ENCODE results near the gene KDM3B.
"Not testable (repeated sequence)": the region's sequence is repeated elsewhere in the genome, so short reads cannot be mapped to it uniquely, and the experiment has no call there.

KDM3B gene

DNA sequence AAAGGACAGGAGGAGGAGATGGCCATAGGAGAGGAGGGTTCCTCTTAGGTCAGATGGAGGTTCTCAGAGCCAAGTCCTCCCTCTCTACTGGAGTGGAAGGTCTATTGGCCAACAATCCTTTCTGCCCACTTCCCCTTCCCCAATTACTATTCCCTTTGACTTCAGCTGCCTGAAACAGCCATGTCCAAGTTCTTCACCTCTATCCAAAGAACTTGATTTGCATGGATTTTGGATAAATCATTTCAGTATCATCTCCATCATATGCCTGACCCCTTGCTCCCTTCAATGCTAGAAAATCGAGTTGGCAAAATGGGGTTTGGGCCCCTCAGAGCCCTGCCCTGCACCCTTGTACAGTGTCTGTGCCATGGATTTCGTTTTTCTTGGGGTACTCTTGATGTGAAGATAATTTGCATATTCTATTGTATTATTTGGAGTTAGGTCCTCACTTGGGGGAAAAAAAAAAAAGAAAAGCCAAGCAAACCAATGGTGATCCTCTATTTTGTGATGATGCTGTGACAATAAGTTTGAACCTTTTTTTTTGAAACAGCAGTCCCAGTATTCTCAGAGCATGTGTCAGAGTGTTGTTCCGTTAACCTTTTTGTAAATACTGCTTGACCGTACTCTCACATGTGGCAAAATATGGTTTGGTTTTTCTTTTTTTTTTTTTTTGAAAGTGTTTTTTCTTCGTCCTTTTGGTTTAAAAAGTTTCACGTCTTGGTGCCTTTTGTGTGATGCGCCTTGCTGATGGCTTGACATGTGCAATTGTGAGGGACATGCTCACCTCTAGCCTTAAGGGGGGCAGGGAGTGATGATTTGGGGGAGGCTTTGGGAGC is 115.9 kb downstream of the KDM3B start:
- DNase-seq = no peak

DNA sequence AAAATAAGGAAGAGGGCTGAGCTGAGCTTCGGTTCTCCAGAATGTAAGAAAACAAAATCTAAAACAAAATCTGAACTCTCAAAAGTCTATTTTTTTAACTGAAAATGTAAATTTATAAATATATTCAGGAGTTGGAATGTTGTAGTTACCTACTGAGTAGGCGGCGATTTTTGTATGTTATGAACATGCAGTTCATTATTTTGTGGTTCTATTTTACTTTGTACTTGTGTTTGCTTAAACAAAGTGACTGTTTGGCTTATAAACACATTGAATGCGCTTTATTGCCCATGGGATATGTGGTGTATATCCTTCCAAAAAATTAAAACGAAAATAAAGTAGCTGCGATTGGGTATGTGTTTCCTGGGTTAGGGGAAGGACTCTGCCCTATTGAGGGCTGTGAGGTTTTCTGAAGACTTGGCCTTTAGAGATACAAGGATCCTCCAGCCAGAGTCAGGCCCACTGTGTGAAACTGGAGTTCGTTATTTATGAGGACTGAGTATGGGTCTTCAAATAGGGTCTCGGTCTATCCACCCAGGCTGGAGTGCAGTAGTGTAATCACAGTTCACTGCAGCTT is 116.6 kb downstream of the KDM3B start:
- no peak for DNase-seq

DNA sequence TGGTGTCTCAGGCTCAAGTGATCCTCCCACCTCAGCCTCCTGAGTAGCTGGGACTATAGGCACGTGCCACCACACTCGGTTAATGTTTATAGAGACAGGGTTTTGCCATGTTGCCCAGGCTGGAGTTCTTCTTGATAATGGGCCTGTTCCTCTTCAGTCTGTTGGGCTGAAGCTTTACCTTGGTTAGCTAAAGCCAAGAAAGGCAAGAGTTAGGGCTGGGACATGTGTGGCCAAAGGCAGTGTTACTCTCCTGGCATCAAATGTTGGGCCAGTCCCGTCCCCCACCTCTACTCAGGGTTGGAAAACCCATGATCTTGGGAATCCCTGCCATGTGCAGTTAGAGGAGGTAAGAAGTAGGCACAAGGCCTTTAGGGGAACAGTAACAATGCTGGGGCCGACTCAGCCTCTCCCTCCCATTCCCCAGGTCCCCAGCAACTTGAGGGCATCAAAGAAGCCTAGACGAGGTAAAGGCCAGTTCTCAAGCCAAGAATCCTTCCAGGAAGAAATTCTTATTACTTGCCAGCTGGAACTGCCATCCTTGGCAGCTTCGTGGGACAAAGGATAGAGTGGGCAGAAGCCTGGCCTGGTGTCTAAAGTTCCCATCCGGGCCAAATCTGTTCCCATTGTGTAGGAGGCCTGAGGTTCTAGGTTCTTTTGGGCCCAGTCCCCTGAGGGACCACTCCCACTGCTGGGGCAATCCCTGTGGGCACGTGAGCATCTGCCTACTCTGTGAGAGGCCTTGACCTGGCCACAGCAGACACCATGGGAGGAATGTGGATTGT is 117.2 kb downstream of the KDM3B start:
- no peak for DNase-seq

DNA sequence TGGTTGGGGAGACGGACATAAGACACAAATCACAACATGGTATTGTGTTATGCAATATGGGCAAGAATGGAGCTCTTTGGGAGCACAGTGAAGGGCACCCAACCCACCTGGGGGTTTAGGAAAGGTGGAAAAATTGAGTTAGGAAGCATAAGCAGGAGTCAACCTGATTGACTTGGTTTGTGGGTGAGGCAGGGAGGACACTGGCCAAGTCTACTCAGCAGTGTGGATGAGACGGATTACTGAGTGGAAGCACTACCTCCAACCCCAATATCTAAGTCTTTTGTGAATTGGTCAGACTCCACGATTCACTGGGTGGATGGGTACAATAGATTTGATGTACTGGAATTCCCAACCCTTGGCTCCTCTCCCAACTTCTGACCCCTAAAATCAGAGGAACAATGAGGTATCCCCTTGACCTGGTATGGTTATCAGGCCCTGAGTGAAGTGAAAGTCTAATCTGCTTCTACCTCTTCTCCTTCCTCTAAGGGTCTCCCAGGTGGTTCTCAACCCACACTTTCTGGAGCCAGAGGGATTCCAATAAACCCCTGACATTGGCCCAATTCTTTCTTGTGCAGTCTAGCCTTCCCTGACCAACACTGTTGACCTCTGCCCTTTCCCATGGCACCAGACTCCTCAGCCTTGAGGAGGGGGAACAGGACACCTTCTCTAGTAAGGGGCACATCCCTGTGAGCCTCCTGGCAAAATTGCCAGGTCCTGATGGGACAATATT is 118.0 kb downstream of the KDM3B start:
- no peak for DNase-seq

DNA sequence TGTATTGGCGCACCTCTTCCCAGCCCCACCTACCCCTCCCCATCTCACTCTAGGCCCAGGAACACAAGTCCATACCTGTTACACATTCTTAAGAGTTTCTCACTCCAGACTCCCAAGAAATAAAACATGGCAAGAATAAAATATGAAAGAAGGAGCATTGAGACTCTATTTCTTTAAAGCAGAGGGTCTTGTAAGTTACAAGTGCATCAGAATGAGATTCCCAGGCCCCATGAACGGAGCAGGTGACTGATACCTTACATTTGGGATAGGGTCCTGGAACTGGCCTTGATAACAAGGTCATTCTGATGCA is 118.5 kb downstream of the KDM3B start:
- no peak for DNase-seq

DNA sequence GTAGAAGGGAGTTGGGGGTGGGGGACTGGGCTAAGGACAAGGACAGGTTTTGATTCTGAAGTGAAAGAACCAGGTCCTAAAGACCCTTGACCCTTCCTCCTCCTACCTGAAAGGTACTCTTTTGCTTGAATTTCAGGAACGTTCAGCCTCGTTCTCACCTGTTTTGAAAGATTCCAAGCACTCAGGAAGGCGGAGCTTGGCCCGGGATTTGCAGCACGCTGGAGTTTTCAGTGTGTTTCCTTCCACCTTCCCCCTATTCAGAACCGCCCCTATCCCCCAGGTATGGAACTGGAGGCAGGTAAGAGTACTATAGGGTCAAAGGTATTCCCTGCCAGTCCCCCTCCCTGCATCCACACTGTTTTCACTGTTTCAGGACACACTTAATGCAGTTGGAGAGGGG is 119.9 kb downstream of the KDM3B start:
- no peak for DNase-seq

DNA sequence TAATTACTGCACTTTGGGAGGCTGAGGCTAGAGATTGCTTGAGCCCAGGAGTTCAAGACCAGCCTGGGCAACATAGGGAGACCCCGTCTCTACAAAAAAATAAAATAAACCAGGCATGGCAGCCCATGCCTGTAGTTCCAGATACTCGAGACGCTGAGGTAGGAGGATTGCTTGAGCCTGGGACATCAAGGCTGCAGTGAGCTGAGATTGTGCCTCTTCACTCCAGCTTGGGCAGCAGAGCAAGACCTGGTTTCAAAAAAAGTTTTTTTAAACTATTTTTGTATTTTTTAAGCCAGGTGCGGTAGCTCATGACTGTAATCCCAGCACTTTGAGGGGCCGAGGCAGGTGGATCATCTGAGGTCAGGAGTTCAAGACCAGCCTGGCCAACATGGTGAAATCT is 120.7 kb downstream of the KDM3B start:
- DNase-seq = not testable (repeated sequence)

DNA sequence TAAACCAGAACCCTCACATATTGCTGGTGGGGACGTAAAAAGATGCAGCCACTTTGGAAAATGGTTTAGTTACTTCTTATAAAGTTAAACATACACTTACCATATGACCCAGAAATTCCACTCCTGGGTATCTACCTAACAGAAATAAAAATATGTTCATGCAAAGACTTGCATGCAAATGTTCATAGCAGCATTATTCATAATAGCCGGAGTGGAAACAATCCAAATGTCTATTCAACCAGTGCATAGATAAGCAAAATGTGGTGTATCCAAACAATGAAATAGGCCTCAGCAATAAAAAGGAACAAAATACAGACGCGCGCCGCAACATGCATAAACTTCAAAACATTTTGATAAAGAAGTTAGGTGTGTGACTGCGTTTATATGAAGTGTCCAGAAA is 124.4 kb downstream of the KDM3B start:
- DNase-seq = no peak

DNA sequence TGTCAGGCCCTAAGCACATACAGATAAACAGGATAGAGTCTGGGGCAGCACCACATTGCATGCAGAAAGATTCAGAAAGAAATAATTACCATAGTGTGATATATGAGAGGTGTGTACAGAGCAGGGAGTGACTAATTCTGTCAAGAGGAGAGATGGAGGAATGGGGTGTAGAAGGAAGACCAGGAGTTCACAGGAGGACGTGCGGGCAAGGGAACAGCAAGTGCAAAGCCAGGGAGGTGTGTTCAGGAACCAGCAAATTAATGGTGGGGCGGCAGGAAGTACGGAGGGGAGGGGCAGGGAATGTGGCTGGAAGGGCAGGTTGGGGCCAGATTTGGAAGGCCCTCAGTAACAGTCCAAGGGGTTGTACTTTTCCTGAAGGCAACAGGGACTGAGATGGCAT is 130.2 kb downstream of the KDM3B start:
- no peak for DNase-seq
